ENCODE data around the gene FAAH2. TPM values are rescaled to one million over a fixed set of nuclear protein-coding genes. Genes with fewer than 3 reads are reported as not detected.
"Not testable (repeated sequence)": the region's sequence is repeated elsewhere in the genome, so short reads cannot be mapped to it uniquely, and the experiment has no call there.

Gene FAAH2
- 3.3 TPM for total RNA-seq

- peak; percentile 16 for DNase-seq
Observed at GRCh38 chrX:57286507-57287251, at the start of gene FAAH2. Gene FAAH2, plus strand, starts transcription at chrX:57286706. Its CDS starts 120 bp downstream, at chrX:57286826.

- DNase-seq, result no peak
Observed at GRCh38 chrX:57241967-57242366, 44.5 kb upstream of the FAAH2 start.

- DNase-seq, result no peak
Observed at GRCh38 chrX:57251965-57252364, 34.5 kb upstream of the FAAH2 start.

- no peak for DNase-seq
Observed at GRCh38 chrX:57265126-57265525, 21.4 kb upstream of the FAAH2 start.

GRCh38 chrX:57266275-57266674 lies 20.2 kb upstream of the FAAH2 start:
- DNase-seq, result no peak

- no peak for DNase-seq
Observed at GRCh38 chrX:57266871-57267270, 19.6 kb upstream of the FAAH2 start.

- DNase-seq, result no peak
Observed at GRCh38 chrX:57267308-57267707, 19.2 kb upstream of the FAAH2 start.

GRCh38 chrX:57270980-57271379 lies 15.5 kb upstream of the FAAH2 start:
- DNase-seq, result no peak

GRCh38 chrX:57282568-57282967 lies 3.9 kb upstream of the FAAH2 start:
- DNase-seq, result no peak

- DNase-seq, result no peak
Observed at GRCh38 chrX:57285001-57285400, 1.5 kb upstream of the FAAH2 start.

GRCh38 chrX:57289089-57289488 lies 2.6 kb downstream of the FAAH2 start:
- no peak for DNase-seq

- DNase-seq, result no peak
Observed at GRCh38 chrX:57294961-57295360, 8.5 kb downstream of the FAAH2 start.

- DNase-seq, result not testable (repeated sequence)
Observed at GRCh38 chrX:57295679-57296078, 9.2 kb downstream of the FAAH2 start.

- DNase-seq, result no peak
Observed at GRCh38 chrX:57313583-57314215, 27.2 kb downstream of the FAAH2 start.

- DNase-seq, result no peak
Observed at GRCh38 chrX:57329008-57329407, 42.5 kb downstream of the FAAH2 start.

- DNase-seq, result not testable (repeated sequence)
Observed at GRCh38 chrX:57335790-57336189, 49.3 kb downstream of the FAAH2 start.

- DNase-seq, result no peak
Observed at GRCh38 chrX:57353472-57354132, 67.1 kb downstream of the FAAH2 start.

- no peak for DNase-seq
Observed at GRCh38 chrX:57364145-57364544, 77.6 kb downstream of the FAAH2 start.

- DNase-seq, result no peak
Observed at GRCh38 chrX:57366430-57366829, 79.9 kb downstream of the FAAH2 start.

- peak; percentile 67 for DNase-seq
Observed at GRCh38 chrX:57367649-57368048, 81.1 kb downstream of the FAAH2 start.

GRCh38 chrX:57368158-57368557 lies 81.7 kb downstream of the FAAH2 start:
- DNase-seq, result no peak

- DNase-seq, result no peak
Observed at GRCh38 chrX:57379296-57379695, 92.8 kb downstream of the FAAH2 start.

GRCh38 chrX:57380026-57380796 lies 93.7 kb downstream of the FAAH2 start:
- DNase-seq, result no peak
